Amygdala (tissue), 56 donors: ENCODE results near the gene PLCB1.
A peak's percentile ranks its signal among the peaks of the same experiment; 100 is the strongest.

Source experiments
- DNase-seq, 56 donors: peaks; one replicate each; lab custom pipeline; 2025; lab: John Stamatoyannopoulos, UW

The PLCB1 gene

DNA sequence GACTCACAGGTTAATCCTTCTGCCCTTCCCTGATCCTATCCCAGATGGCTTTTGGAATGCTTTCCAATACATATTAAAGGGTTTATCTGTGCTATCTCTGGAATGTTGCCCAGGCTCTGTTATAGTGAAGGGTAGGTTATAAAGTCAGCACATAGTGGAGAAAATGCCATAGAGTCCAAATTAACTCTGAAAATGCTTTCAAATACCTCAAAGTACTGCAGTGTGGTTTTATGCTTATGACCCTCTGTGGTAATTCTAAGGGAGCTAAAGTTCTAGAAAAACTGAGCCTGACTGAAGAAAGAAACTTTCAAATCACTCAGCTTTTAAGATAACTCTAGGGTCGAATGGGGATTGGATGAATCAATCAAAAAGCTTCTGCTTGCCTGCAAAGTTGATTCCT, 159.8 kb downstream of the PLCB1 start:
- DNase-seq: no peak

DNA sequence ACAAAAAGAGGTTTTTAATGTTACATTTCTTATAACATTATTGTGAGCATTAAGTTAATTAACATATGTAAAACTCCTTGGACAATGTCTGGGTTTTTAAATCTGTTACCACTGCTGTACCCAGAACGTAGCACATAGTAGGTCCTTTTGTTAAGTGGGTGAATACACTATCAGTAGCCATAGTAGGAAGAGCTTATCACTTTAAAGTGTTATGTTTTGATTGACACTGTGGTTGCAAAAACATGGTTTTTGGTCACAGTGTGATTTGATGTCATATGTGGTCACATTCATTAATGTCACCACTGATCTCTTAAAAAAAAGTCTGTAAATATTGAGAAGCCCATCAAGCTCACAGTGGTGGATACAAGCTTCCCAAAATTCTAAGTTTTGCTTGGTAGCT, 160.7 kb downstream of the PLCB1 start:
- DNase-seq: no peak

DNA sequence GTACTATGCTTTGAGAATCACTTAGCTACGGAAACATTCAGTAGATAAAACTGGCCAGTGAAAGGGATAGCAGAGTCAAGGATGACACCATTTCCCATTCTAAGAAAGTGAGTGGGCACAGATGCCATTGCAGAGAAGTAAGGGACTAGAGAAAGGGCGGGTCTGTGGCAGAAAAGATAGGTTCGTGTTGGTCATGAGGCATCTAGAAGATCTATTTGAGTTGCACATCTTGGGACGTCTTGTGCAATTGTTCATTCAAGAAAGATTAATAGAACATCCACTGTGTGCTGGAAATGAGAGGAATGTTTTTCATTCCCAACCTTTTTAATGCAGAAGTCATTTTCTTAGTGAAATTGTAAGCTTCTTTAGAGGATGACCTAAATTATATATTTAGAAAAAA, 161.7 kb downstream of the PLCB1 start:
- DNase-seq: no peak

DNA sequence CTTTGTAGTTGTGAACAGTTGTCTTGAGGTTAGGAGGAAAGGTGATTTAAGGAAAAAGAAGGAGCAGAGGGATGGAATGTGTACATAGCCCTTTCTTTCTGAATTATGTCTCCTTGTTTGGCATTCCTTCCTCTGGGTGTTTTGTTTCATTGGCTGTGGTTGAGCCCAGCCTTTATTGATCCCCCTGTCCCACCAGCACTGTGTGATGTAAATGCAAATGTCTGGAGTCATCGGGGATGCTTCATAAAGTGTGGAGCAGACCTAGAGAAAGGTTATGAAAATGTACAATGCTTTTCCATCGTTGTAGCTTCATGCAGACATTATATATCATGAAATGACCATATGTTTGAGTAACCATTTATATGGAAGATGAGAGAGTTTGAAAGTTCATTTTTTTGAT, 164.5 kb downstream of the PLCB1 start:
- DNase-seq: no peak

DNA sequence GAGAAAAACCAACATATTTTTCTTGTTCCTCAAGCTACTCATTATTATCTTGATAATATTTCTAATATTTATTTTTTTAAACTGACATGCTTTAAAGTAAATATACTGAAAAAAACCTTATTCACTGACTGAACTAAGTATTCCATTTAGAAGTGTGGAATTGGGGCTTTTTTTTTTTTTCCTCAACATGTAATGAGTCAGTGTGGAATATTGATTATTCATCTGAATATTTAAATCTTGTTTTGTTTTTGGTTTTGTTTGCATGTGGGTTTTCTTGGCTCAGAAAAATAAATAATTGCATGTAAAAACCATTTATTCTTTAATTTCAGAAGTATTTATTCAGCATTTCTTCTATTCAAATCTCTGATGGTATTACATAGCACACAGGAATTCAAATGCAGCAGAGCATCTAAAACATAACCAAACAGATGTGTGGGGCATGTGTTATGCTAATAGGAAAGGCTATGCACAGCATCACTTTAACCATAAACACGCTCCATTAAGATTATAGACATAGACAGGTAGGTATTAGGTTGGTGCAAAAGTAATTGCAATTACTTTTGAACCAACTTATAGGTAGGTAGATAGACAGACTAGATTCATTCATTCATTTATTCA, 166.5 kb downstream of the PLCB1 start:
- no peak for DNase-seq

DNA sequence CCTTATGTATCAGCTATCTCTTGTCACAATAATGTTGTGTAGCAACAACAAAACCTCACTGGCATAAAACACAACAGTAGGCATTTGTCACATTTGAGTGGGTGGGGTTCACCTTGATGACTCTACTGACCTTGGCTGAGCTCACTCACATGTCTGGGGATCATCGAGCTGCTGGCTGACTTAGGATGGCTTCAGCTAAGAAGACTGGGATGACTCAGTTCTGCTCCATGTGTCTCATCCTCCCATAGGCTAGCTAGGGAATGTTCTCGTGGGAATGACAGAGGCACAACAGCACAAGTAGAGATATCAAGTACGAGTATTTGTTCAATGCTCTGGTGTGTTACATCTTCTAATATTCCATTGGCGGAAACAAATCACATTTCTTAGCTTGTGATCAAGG, 167.9 kb downstream of the PLCB1 start:
- no peak for DNase-seq

DNA sequence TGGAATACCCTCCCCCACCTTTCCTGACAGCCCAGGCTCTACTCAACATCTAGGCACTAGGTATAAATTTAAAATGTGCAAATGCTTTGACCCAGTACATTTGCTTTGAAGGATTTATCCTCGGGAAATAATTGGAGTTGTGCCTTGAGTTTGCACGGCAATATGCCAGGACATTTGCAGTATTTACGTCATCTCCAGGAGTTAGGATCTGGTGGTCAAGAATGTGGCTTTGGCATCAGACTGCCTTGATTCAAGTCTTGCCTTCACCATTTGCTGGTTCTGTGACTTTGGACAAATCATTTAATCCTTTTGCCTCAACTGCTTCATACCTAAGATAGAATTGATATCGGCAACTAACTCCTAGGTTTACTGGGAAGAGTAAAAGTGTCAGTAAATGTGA, 169.6 kb downstream of the PLCB1 start:
- no peak for DNase-seq

DNA sequence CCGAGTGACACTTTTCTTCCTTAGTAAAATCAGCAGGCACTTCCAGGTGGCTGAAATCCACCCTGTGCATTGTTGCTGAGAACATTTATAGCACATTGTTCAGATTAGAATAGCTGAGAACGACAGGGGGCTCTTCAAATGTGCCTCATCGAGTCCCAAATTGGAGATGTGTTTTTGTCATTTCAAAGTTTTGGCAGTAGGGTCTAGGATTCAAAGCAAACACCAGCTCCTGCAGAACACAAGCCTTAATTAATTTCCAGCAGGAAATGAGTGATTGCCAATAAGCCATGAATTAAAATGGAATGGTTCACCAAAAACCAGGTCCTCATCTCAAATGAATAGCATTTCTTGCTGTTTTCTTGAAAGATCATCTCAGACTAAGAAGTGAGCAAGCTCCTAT, 171.6 kb downstream of the PLCB1 start:
- DNase-seq: no peak

DNA sequence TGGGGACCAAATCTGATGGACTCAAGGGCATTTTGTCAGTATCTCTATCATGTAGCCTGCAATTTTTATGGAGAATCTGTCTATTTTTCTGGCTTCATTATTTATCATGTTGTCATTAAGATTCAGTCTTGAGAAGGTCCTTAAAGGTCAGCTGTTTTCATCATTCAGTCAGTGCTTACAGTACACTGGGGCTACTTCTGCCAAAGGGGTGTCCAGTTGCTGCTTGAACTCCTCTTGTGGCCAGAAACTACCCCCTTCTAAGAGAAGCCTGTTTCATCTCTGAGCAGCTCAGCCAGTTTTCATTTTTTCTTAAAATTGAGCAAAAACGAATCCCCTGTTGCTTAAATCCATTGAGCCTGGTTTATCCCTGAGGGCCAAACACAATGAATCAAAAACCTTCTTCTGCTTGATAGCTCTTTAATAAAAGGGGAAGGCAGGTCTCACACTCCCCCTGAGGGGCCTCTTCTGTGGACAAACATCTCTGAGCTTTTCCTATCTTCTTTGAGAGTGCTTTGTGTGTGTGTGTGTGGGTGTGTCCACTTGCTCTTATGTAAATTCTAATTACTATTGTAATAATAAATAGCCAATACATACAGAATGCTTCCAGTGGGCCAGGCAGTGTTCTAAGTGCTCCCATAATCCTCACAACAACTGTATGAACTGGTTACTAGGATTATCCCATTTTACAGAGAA, 172.2 kb downstream of the PLCB1 start:
- no peak for DNase-seq

DNA sequence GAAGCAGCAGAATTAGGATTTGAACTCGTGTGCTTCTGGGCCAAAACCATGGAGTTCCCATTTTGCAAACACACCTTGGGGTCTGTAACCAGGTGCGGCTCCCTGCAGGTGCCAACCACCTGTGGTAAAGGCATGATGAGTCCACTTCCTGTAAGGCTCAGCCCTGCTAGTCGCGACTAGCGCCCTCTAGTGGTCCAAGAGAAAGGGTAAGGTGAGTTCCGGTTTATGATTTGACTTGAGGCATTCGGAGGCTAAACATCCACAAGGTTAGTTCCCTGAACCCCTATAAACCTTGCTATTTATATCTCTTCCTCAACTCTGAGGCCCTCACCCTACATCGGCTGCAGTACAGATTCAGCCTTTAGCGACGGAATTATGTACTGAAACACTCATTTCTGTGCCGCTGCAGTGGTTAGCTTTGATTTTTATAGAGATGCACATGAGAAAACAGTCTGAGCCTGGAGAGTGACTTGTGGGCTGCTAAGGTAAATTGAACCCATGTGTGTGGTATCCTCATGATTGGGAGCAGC, 173.4 kb downstream of the PLCB1 start:
- DNase-seq: no peak

DNA sequence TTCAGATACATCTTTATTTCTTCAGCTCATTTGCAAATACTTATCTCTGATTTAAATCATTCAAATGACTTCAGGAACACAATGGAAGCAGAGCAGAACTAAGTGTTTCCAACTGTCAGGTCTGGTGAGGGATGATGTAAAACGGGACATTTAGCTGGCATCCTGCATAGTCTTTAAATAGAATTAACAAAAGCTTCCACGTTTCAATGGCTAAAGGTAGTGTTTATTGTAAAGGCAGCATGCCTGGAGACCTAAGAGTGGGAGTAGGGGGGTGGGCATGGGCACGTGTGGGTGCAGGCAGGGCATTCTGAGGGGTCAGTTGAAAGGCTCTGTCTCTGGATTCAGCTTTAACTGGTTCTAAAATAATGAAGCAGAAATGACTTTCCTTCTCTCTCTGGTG, 174.9 kb downstream of the PLCB1 start:
- no peak for DNase-seq

DNA sequence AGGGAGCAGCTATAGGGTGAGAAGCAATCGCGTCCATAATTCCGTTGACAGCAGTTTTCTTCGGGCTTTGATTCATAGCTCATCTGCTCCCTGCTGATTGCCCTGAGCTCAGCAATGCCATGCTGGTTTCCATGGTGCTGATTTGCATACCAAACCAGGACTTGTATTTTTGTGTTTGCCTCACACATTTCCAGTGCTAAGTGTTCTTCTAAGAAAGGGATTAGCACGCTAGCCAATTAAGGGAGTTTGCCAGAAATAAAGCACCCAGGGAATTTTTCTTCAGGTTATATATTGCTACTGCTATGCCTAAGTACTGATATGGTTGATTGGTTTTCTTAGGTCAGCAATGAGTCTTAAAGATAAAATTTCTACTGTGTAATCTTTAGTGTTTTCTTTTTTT, 177.6 kb downstream of the PLCB1 start:
- peak in 32 of 56 donors; percentile 1 to 67 (median 32) for DNase-seq

DNA sequence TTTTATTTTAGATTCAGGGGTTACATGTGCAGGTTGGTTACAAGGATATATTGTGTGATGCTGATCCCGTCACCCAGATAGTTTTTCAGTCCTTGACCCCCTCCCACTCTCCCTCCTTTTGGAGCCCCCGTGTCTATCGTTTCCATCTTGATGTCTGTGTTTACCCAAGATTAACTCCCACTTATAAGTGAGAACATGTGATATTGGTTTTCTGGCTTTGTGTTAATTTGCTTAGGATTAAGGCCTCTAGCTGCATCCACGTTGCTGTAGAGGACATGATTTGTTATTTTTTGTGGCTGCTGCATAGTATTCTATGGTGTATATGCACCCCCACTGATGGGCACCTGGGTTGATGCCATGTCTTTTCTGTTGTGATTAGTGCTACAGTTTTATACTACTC, 178.6 kb downstream of the PLCB1 start:
- DNase-seq: no peak

DNA sequence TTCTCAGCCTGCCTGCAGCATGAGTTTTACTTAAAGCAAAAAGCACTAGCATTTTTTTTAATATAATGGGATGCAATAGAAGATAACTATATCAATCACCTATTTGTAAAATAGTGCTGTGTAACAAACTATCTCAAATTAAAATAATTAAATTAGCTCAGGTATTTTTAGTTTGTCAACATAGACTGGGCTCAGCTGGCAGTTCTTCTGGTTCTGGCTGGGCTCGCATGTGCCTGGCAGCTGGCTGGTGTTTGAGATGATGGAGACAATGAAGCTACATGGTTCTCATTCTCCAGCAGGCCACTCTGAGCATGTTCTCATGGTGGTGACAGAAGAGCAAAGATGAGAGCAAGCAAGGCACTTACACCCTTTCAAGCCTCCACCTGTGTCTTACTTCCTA, 181.0 kb downstream of the PLCB1 start:
- no peak for DNase-seq

DNA sequence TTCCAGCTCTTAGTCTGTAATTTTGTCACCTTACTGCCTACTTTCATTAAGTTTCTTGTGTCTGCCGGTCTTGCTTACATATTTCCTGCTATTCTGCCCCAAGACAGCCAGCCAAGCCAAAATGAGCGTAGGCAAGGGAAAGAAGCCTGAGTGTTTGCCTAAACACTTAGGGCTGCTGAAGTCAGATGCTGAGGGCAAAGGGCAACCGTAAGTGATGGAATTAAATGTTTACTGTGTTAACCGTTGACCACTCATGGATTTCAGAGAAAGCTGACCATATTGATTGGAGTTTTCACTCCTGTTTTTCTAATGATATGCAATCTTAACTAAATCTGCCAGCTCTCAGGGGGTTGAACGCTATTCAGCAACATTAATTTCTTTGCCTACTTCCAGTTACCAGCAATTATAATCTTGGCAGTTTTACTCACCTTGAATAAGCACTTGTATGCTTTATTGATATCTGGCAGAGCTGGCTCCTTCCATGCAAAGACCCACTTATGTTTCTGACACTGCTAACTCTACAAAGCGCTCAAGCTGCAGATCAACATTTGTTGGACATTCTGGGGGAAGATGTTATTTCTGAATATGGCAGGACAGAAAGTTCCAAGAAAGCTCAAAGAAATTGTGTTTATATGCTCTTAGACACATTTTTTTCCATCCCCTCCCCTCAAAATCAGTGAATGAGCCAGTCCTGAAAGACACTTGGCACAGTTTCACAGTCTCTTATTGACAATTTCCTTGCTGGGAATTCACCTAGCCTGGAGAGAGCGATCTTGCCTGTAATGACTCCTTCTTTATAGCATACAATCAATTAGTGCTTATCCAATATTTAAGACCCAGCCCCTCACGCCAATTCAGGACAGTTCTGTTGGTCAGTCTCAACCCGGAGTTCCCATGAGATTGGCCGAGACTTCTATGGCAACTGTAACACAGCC, 183.8 kb downstream of the PLCB1 start:
- no peak for DNase-seq

DNA sequence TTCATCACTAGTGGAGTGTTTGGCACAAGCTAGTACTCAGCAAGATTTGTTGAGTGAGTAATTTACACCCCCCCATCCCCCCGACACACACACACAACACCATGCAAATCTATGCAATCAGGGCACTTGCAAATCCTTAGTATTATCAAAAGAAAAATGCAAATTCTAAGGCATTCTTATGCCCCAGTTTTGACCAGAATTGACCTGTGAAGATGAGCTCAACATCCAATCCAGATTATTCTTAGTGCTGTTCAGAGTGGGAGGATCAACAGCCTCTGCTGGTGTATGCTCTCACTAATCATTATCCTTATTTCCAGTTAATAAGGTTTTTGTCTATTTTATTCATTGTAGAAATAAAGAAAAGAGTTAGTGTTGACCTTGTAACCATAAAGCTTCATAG, 185.4 kb downstream of the PLCB1 start:
- no peak for DNase-seq

DNA sequence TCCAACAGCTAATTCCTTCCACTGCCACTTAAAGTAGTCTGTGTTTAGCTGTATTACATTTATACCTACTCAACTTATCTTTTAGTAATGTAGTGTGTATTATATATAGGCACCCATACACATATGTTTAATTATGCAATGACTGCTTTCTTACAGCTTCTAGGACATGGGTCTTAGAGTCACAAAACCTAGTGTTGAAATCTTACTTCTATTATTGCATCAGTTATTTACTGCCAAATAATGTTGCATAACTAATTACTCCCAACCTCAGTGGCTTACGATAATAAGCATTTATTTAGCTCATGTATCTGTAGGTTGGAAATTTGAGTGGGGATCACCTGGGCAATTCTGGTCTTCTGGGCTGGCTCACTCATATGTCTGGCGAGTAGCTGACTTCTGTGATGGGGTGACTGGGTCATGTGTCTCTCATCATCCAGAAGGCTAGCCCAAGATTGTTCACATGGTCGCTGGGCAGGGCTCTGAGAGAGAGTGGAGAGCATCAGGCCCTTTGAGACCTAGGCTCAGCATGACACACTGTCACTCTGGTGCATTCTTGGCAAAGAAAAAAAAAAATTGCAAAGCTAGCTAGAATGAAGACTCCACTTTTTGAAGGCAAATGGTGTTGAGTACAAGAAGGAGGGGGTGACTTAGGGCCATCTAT, 187.0 kb downstream of the PLCB1 start:
- DNase-seq: no peak

DNA sequence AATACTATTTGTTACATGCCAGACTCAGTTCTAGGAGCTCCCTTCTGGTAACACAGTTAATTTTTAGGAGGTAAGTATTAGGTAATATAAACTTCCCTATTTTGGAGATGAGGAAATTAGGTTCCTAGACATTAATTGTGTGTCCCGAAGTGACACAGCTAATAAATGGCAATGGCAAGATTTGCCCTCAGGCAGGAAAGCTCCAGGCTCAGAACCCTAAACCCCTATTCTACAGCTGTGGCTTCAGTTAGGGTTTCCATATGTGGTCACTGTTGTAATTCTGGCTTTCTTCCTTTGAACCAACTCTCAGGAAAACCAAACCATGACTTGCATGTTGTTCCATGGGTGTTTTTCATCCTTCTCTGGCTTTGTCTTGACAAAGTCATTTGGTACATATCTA, 188.2 kb downstream of the PLCB1 start:
- no peak for DNase-seq

DNA sequence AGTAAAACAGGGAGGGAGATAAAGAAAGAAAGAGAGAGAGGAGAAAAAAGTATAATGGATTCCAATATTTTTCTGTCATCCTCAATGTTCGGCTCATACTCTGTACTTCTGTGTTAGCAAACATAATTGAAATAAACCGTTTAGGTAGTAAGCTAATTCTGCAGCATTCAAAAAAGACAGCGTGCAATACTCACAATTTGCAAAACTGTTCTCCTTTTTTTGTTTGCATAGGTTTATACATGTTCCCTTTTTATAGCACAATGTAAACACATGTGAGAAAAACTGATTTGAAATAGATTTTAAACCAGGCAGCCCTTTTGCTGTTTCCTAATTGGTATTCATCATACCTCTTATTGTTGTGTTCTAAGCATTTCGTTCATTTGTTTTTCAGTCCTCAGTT, 188.9 kb downstream of the PLCB1 start:
- no peak for DNase-seq

DNA sequence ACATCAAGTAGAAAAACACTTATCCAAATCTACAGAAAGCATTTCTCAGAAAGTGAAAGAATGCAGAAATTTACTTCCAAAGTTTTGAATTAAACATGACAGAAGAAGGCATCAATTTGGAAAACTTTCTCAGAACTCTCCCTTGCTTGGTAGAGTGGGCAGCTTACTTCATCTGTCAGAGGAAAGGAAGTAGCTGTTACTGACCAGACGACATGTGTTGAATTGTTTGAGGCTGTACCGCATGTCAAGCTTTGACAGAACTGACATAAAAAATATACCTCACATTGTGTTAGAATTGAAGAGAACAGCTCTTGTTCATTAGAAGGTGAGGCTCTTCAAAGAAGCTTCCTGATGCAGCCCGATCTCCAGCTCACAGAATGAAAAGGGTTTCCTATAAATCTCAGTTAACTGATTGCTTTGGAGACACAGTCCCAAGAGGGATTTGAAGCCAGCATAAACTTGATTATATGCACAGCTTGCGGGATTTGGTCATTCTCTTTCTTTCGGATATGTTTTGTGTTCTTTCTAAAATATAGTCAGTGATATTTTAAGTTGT, 190.7 kb downstream of the PLCB1 start:
- no peak for DNase-seq

DNA sequence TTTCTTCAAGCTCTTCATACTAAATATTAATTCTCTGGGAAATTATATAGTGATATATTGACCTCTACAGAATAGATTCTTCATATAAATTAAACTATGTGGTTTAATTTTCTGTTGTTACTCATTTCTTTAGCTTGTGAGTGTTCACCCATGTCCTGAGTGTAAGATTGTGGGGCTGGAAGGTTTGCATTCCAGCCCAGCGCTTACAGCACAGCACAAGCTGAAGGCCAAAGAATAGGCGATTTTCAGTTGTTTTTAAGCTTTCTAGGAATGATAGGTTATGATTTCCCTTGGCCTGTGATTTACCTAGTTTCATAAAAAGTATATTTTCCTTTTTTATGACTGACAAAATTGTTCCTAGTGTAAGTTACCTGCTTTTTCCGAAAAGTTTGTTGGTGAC, 194.1 kb downstream of the PLCB1 start:
- no peak for DNase-seq
